IPS-18c (cell line): Measurements from ENCODE around the gene DNPEP.
"Not testable (repeated sequence)": the region's sequence is repeated elsewhere in the genome, so short reads cannot be mapped to it uniquely, and the experiment has no call there.

ENCODE experiments used
- H3K4me3 ChIP-seq: 2 replicates; pipeline ENCODE4 v1.7.0; 2013; ENCODE audit warnings: low read depth, mild to moderate bottlenecking, low read length, moderate library complexity; ENCODE audit not compliant: insufficient read depth
- H3K9me3 ChIP-seq: one replicate; pipeline ENCODE4 v1.6.1; 2013; ENCODE audit warnings: mild to moderate bottlenecking, low read length, moderate library complexity; ENCODE audit not compliant: control insufficient read depth, insufficient read depth

The DNPEP gene

GRCh38 chr2:219422952-219423534, 35.3 kb upstream of the DNPEP start:
- Histone ChIP-seq H3K4me3 (no peak overlapping the region), H3K9me3 (peaks cover 2% of the 10 kb centered on the region)

GRCh38 chr2:219421323-219421722, 33.6 kb upstream of the DNPEP start:
- Histone ChIP-seq H3K9me3 (peaks cover 2% of the 10 kb centered on the region), H3K4me3 (no peak overlapping the region)

- Histone ChIP-seq H3K4me3 (no peak overlapping the region), H3K9me3 (peaks cover 2% of the 10 kb centered on the region)
Observed at GRCh38 chr2:219420687-219421086, 33.0 kb upstream of the DNPEP start.

- H3K4me3 ChIP-seq, result no peak overlapping the region
- H3K9me3 ChIP-seq, result peaks cover 2% of the 10 kb centered on the region
Observed at GRCh38 chr2:219419331-219420197, 31.9 kb upstream of the DNPEP start.

- Histone ChIP-seq H3K4me3 (no peak overlapping the region), H3K9me3 (peaks cover 2% of the 10 kb centered on the region)
Observed at GRCh38 chr2:219419012-219419324, 31.3 kb upstream of the DNPEP start.

GRCh38 chr2:219418155-219419011, 30.7 kb upstream of the DNPEP start, which contains the start of gene DES:
Gene DES, plus strand, starts transcription at chr2:219418377. Its CDS starts 86 bp downstream, at chr2:219418463.
- H3K9me3 ChIP-seq, result peaks cover 2% of the 10 kb centered on the region
- no peak within 1 kb of the TSS for H3K4me3 ChIP-seq

GRCh38 chr2:219417374-219417773, 29.7 kb upstream of the DNPEP start:
- H3K9me3 ChIP-seq, result peaks cover 2% of the 10 kb centered on the region
- no peak overlapping the region for H3K4me3 ChIP-seq

- H3K4me3 ChIP-seq, result no peak overlapping the region
Observed at GRCh38 chr2:219416938-219417337, 29.2 kb upstream of the DNPEP start.

GRCh38 chr2:219416235-219416602, 28.5 kb upstream of the DNPEP start:
- H3K4me3 ChIP-seq, result no peak overlapping the region
- H3K9me3 ChIP-seq, result peaks cover 2% of the 10 kb centered on the region

More at GRCh38 chr2:219416938-219417337, 29.2 kb upstream of the DNPEP start:
- H3K9me3 ChIP-seq, result peaks cover 2% of the 10 kb centered on the region

GRCh38 chr2:219415580-219416234, 28.0 kb upstream of the DNPEP start:
- Histone ChIP-seq H3K9me3 (peaks cover 2% of the 10 kb centered on the region), H3K4me3 (no peak overlapping the region)

GRCh38 chr2:219414857-219415256, 27.1 kb upstream of the DNPEP start:
- Histone ChIP-seq H3K9me3 (peaks cover 2% of the 10 kb centered on the region), H3K4me3 (no peak overlapping the region)

- H3K9me3 ChIP-seq, result no peaks in the 10 kb centered on the region
- H3K4me3 ChIP-seq, result no peak overlapping the region
Observed at GRCh38 chr2:219410390-219410789, 22.7 kb upstream of the DNPEP start.

- no peak overlapping the region for H3K4me3 ChIP-seq
Observed at GRCh38 chr2:219409619-219410018, 21.9 kb upstream of the DNPEP start.

GRCh38 chr2:219408631-219409030, 20.9 kb upstream of the DNPEP start:
- Histone ChIP-seq H3K9me3 (no peaks in the 10 kb centered on the region), H3K4me3 (no peak overlapping the region)

More at GRCh38 chr2:219409619-219410018, 21.9 kb upstream of the DNPEP start:
- no peaks in the 10 kb centered on the region for H3K9me3 ChIP-seq

GRCh38 chr2:219408204-219408603, 20.5 kb upstream of the DNPEP start:
- H3K4me3 ChIP-seq, result no peak overlapping the region
- H3K9me3 ChIP-seq, result no peaks in the 10 kb centered on the region

GRCh38 chr2:219407343-219407742, 19.6 kb upstream of the DNPEP start:
- H3K4me3 ChIP-seq, H3K9me3 ChIP-seq: not testable (repeated sequence)

- no peak overlapping the region; the same call in 1 of the 2 replicates for H3K4me3 ChIP-seq
- no peaks in the 10 kb centered on the region for H3K9me3 ChIP-seq
Observed at GRCh38 chr2:219406861-219407230, 19.1 kb upstream of the DNPEP start.
